ENCODE results near the gene CHADL. TPM values are rescaled to one million over a fixed set of nuclear protein-coding genes. Genes with fewer than 3 reads are reported as not detected.

Gene CHADL, protein sequence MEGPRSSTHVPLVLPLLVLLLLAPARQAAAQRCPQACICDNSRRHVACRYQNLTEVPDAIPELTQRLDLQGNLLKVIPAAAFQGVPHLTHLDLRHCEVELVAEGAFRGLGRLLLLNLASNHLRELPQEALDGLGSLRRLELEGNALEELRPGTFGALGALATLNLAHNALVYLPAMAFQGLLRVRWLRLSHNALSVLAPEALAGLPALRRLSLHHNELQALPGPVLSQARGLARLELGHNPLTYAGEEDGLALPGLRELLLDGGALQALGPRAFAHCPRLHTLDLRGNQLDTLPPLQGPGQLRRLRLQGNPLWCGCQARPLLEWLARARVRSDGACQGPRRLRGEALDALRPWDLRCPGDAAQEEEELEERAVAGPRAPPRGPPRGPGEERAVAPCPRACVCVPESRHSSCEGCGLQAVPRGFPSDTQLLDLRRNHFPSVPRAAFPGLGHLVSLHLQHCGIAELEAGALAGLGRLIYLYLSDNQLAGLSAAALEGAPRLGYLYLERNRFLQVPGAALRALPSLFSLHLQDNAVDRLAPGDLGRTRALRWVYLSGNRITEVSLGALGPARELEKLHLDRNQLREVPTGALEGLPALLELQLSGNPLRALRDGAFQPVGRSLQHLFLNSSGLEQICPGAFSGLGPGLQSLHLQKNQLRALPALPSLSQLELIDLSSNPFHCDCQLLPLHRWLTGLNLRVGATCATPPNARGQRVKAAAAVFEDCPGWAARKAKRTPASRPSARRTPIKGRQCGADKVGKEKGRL
- 0.33 and 1.4 TPM in 2 replicates for total RNA-seq

GRCh38 chr22:41240377-41241132 lies at the start of gene CHADL:
Gene CHADL (minus strand): TSS chr22:41240931. CDS start chr22:41240881, 50 bp downstream.

GRCh38 chr22:41285820-41286638 lies 45.3 kb upstream of the CHADL start, which contains the start of gene RANGAP1:
Gene RANGAP1 (minus strand): TSS chr22:41286187. CDS start chr22:41281044, 5,143 bp downstream.

DNA sequence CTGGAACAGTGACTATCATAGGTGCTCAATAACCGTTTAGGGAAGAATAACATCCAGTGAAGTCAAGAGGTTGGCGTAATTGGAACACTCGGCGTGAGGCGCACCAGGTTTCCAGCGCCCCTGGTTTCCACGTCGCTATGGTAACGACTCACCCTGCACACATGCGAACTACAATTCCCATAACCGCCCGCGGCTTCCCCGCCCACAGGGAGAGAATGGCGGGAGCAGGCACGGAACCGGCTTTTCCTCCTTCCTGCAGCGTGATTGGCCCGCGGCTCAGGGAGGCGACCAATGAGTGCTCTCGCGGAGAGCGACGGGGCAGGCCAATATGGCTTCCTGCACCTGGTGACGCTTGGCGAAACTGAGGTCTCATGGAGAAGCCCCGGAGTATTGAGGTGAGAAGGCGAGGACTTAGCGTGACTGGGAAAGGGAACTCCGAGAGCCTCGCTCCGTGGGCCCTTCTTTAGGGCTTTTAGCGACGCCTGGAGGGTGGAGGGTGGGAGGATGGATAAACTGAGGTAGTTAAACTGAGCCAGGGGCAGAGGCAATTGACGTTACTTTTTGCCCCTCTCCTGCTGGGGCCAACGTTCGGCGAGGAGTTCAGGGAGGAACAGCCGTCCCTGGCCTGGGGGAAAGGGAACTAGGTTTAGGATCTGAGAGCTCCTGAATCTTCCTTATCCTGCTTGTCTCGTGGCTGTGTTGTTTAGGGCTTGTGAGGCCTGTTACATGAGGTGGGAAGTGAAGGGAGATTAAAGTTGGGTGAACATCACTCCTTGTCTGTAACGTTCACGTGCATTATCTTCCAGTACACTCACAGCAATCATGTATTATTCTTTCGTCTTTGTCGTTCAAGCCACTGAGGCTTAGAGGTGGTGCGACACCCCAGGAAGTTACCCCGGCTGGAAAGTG lies 35.5 kb downstream of the CHADL start, which contains the start of gene L3MBTL2:
Gene L3MBTL2, plus strand, starts transcription at position 321 of the 909 bp plus-strand sequence. Its CDS starts 51 bp downstream, at position 372.

Other genes with a start within 250 kb of the CHADL start
- 35.2 and 36.9 TPM in 2 replicates for gene EP300, start 148.3 kb downstream of the CHADL start, total RNA-seq
- 21.1 and 28.9 TPM in 2 replicates for gene L3MBTL2, start 35.6 kb downstream of the CHADL start, total RNA-seq
- 48.1 and 116 TPM in 2 replicates for gene RANGAP1, start 45.3 kb upstream of the CHADL start, total RNA-seq
- gene ZC3H7B, start 60.6 kb upstream of the CHADL start, total RNA-seq: 38.8 and 44.1 TPM in 2 replicates
- gene TEF, start 141.0 kb upstream of the CHADL start, total RNA-seq: 15.1 and 15.4 TPM in 2 replicates
- gene TOB2, start 205.9 kb upstream of the CHADL start, total RNA-seq: 13.4 and 19.0 TPM in 2 replicates
- gene PHF5A, start 227.8 kb upstream of the CHADL start, total RNA-seq: 58.5 and 86.0 TPM in 2 replicates
- 80.8 and 84.9 TPM in 2 replicates for gene ACO2, start 228.2 kb upstream of the CHADL start, total RNA-seq

All from uterine smooth muscle cell (primary cell).